T-helper 1 cell treated with Interleukin-12 subunit alpha and Interleukin-12 subunit beta and Interleukin-4 antibody, amounts not matched to agents 30 ng/mL and 1 ng/mL, for 36 hours (primary cell): Measurements from ENCODE around the gene TRAPPC3. TPM values are rescaled to one million over a fixed set of nuclear protein-coding genes. Genes with fewer than 3 reads are reported as not detected.
"Not testable (repeated sequence)": the region's sequence is repeated elsewhere in the genome, so short reads cannot be mapped to it uniquely, and the experiment has no call there.

Experiments
- intact Hi-C: fragments of 100-400 bp; cut with micrococcal nuclease; formaldehyde crosslinking; loops from one replicate; pipeline ENCODE4 v1.15.1; 2024
- total RNA-seq: library from RNA; stranded (reverse); gene quantifications from 2 replicates; pipeline ENCODE4 v1.2.3, GENCODE V29; 2022

TRAPPC3 gene
- 62.8 and 65.8 TPM in 2 replicates for total RNA-seq

GRCh38 chr1:36149237-36149972, at the start of gene TRAPPC3:
Gene TRAPPC3, minus strand, starts transcription at chr1:36149486. Its CDS starts 108 bp downstream, at chr1:36149378.
- intact Hi-C loops = loop anchor here (1.0 to 2.0 kb wide), 18 partner anchors 8 to 1543 kb away; partner anchors contain the start of genes ADPRS, AGO1, AGO3 and CDCA8

GRCh38 chr1:36198641-36199040, 49.4 kb upstream of the TRAPPC3 start:
- intact Hi-C loops = no loop called here

GRCh38 chr1:36196805-36197204, 47.5 kb upstream of the TRAPPC3 start:
- intact Hi-C loops = not testable (repeated sequence)

- intact Hi-C loops = loop anchor here (1.0 kb wide), 5 partner anchors 27 to 97 kb away; partner anchors contain the start of gene TRAPPC3
Observed at GRCh38 chr1:36187800-36188593, 38.7 kb upstream of the TRAPPC3 start.

GRCh38 chr1:36183309-36183856, 34.1 kb upstream of the TRAPPC3 start:
- intact Hi-C loops = no loop called here

GRCh38 chr1:36182734-36183133, 33.4 kb upstream of the TRAPPC3 start:
- intact Hi-C loops = no loop called here

GRCh38 chr1:36179220-36179600, 29.9 kb upstream of the TRAPPC3 start:
- intact Hi-C loops = no loop called here

- intact Hi-C loops = no loop called here
Observed at GRCh38 chr1:36178471-36179219, 29.4 kb upstream of the TRAPPC3 start.

GRCh38 chr1:36177589-36178431, 28.5 kb upstream of the TRAPPC3 start:
- intact Hi-C loops = no loop called here

GRCh38 chr1:36176106-36176949, 27.0 kb upstream of the TRAPPC3 start:
- intact Hi-C loops = no loop called here

- intact Hi-C loops = loop anchor here (2.0 kb wide), 1 partner anchor 15 kb away; no protein-coding TSS in a partner anchor
Observed at GRCh38 chr1:36175137-36176095, 26.1 kb upstream of the TRAPPC3 start.

GRCh38 chr1:36174713-36175112, 25.4 kb upstream of the TRAPPC3 start:
- intact Hi-C loops = loop anchor here (2.0 kb wide), 1 partner anchor 14 kb away; no protein-coding TSS in a partner anchor

- intact Hi-C loops = no loop called here
Observed at GRCh38 chr1:36172983-36173382, 23.7 kb upstream of the TRAPPC3 start.

- intact Hi-C loops = no loop called here
Observed at GRCh38 chr1:36172017-36172747, 22.9 kb upstream of the TRAPPC3 start.

- intact Hi-C loops = no loop called here
Observed at GRCh38 chr1:36170643-36171412, 21.5 kb upstream of the TRAPPC3 start.

- intact Hi-C loops = no loop called here
Observed at GRCh38 chr1:36168514-36168913, 19.2 kb upstream of the TRAPPC3 start.
